ENCODE results near the gene TMEM87A. TPM values are rescaled to one million over a fixed set of nuclear protein-coding genes. Genes with fewer than 3 reads are reported as not detected.

The TMEM87A gene
- total RNA-seq, 1 donor from 2014 or later, result 53.6 TPM

DNA sequence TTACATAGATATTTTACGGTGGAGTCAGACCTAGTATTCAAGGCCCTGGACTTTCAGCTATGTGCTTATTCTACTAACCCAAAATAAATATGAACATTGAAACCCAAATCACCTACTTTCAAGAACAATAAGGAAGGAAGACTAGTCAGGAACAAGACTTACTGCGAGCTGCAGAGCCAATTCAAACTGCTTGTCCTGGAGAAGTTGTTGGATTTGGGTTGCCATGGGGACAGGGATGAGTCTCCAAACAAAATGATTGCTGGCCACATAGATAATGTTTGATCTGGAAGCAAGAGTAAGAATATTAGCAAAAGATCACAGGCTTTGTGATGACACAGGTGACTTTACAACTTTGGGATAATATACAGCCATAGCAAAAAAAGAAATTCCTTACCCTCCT, 95.2 kb downstream of the TMEM87A start:
- TF ChIP-seq, protein P1, sequence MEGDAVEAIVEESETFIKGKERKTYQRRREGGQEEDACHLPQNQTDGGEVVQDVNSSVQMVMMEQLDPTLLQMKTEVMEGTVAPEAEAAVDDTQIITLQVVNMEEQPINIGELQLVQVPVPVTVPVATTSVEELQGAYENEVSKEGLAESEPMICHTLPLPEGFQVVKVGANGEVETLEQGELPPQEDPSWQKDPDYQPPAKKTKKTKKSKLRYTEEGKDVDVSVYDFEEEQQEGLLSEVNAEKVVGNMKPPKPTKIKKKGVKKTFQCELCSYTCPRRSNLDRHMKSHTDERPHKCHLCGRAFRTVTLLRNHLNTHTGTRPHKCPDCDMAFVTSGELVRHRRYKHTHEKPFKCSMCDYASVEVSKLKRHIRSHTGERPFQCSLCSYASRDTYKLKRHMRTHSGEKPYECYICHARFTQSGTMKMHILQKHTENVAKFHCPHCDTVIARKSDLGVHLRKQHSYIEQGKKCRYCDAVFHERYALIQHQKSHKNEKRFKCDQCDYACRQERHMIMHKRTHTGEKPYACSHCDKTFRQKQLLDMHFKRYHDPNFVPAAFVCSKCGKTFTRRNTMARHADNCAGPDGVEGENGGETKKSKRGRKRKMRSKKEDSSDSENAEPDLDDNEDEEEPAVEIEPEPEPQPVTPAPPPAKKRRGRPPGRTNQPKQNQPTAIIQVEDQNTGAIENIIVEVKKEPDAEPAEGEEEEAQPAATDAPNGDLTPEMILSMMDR (IDR thresholded peaks at IDR 0.05; ENCODE audit: insufficient read depth, low read length, poor library complexity, severe bottlenecking), result no peak
- H3K36me3 ChIP-seq (ENCODE audit: control insufficient read depth, insufficient read depth, low read length), result no peaks in the 10 kb centered on the region
- H3K27me3 ChIP-seq (ENCODE audit: control insufficient read depth, insufficient read depth, low read length), result no peaks in the 10 kb centered on the region
- no peak for DNase-seq (ENCODE audit: low read depth)
- H3K4me3 ChIP-seq (ENCODE audit: low read depth, low read length), result no peak overlapping the region

DNA sequence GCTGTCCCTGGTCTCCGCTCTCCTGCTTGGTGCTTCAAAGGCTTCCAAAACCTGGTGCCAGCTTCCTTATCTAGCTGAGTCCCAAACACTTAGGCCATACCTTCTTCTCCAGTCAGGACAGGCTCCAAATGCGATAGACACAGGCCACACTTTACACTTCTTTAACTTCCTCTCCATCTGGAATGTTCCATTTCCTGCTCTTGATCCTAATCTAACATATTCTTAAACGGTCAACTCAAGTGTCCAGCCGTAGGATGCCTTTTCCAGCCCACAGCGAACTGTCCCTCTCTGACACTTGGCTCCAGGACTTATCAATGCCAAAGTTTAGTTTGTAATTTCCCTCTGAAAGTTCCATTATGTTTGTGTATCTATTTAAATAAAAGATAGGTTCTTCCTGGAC, 97.6 kb downstream of the TMEM87A start:
- no peak overlapping the region for H3K4me3 ChIP-seq (ENCODE audit: low read depth, low read length)
- DNase-seq (ENCODE audit: low read depth), result no peak
- no peaks in the 10 kb centered on the region for H3K36me3 ChIP-seq (ENCODE audit: control insufficient read depth, insufficient read depth, low read length)
- no peaks in the 10 kb centered on the region for H3K27me3 ChIP-seq (ENCODE audit: control insufficient read depth, insufficient read depth, low read length)
- TF ChIP-seq, protein P1 (IDR thresholded peaks at IDR 0.05; ENCODE audit: insufficient read depth, low read length, poor library complexity, severe bottlenecking), result no peak

DNA sequence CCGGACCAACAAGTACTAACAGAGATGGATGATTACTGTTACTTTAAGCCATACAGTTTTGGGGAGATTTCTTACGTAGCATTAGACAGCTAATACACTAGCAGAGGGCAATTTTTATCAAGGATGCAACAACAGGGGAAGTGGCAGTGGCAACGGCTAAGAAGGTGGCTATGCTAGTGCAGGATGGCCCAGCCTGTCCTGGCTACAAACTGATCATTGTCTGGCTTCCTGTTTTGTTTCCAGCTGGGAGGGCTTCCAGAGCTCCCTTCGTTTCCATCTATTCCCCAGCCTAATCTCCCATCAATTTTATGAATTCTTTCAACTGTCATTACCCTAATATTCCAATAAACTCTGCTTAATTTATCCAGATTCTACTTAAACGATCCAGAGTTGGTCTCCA, 100.8 kb downstream of the TMEM87A start:
- no peak for DNase-seq (ENCODE audit: low read depth)
- no peak overlapping the region for H3K4me3 ChIP-seq (ENCODE audit: low read depth, low read length)
- TF ChIP-seq, protein P1 (IDR thresholded peaks at IDR 0.05; ENCODE audit: insufficient read depth, low read length, poor library complexity, severe bottlenecking), result no peak
- no peaks in the 10 kb centered on the region for H3K27me3 ChIP-seq (ENCODE audit: control insufficient read depth, insufficient read depth, low read length)
- H3K36me3 ChIP-seq (ENCODE audit: control insufficient read depth, insufficient read depth, low read length), result peaks cover 1% of the 10 kb centered on the region

DNA sequence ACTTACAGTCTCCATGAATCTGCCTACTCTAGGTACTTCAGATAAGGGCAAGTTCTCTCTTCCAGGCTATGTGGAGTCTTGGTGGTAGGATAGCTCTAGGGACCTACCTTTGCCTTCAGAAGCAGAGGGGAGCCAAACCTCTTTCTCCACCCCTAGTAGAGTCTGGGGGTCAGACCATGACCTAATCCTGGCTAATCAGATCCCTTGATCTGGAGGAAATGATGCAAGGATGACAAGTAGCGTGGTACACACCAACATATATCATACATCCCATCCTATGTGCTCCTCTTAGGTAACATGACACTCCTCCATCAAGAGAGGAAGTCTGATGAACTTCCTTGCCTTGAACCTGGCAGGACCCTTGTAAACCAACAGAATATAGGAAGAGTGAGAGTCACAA, 101.4 kb downstream of the TMEM87A start:
- no peaks in the 10 kb centered on the region for H3K27me3 ChIP-seq (ENCODE audit: control insufficient read depth, insufficient read depth, low read length)
- no peak for DNase-seq (ENCODE audit: low read depth)
- TF ChIP-seq, protein P1 (IDR thresholded peaks at IDR 0.05; ENCODE audit: insufficient read depth, low read length, poor library complexity, severe bottlenecking), result no peak
- H3K4me3 ChIP-seq (ENCODE audit: low read depth, low read length), result no peak overlapping the region
- peaks cover 2% of the 10 kb centered on the region for H3K36me3 ChIP-seq (ENCODE audit: control insufficient read depth, insufficient read depth, low read length)

DNA sequence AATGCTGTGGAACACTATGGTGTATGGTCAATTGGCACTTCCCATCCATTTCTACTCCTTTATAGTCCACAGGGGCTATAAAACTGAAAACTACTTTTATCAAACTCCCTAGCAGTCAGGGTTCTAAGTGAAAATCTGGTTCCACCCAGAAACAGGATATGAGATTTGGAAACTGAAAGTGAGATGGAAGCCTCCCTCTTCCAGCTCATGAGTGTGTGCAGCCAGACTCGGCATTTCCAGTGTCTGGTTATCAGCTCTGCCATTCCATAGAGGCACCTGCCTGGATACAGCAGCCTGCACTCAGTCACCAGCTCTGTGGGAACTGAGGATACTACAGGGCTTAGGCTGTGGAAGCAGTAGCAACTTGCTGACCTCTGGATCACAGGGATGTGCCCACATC, 102.1 kb downstream of the TMEM87A start:
- Histone ChIP-seq H3K36me3 (ENCODE audit: control insufficient read depth, insufficient read depth, low read length) (peaks cover 4% of the 10 kb centered on the region), H3K4me3 (ENCODE audit: low read depth, low read length) (no peak overlapping the region), H3K27me3 (ENCODE audit: control insufficient read depth, insufficient read depth, low read length) (no peaks in the 10 kb centered on the region)
- TF ChIP-seq, protein P1 (IDR thresholded peaks at IDR 0.05; ENCODE audit: insufficient read depth, low read length, poor library complexity, severe bottlenecking), result no peak
- DNase-seq (ENCODE audit: low read depth), result no peak

DNA sequence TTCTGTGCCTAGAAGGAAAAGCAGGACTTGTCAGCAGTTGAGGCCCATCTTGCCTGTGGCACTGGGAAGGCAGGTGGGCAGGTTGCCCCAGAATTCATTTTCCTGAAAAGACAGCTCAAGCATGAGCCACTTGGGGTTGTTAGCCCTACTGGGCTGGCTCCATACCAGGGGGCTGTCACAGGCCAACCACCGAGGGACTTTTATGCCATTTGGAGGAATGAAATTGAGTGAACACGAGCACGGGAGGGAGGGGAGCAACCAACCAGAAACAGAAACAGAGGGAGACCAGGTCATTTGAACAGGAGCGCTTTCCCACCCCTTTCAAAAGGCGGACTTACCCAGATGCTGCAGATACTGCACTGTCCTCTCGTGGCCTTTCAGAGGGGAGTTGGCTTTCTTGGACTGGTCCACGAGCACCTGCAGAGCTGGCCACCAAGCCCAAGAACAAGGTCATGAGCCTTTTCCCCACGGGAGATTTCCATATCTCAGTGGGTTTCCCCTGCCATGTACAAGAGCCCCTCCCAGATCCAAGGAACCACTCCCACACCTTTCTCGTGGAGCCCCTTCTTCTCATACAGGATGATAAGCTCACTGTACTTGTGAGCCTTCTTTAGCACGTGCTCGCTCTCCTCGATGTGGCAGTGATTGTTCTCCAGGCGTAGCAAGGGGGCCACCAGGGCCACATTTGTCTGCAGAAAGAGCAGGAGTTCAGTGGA, 106.8 kb downstream of the TMEM87A start:
- Histone ChIP-seq H3K36me3 (ENCODE audit: control insufficient read depth, insufficient read depth, low read length) (peaks cover 11% of the 10 kb centered on the region), H3K27me3 (ENCODE audit: control insufficient read depth, insufficient read depth, low read length) (no peaks in the 10 kb centered on the region), H3K4me3 (ENCODE audit: low read depth, low read length) (no peak overlapping the region)
- TF ChIP-seq, protein P1 (IDR thresholded peaks at IDR 0.05; ENCODE audit: insufficient read depth, low read length, poor library complexity, severe bottlenecking), result no peak
- DNase-seq (ENCODE audit: low read depth), result no peak

All from kidney epithelial cell (primary cell).